ENCODE results near the gene FRZB. TPM values are rescaled to one million over a fixed set of nuclear protein-coding genes. Genes with fewer than 3 reads are reported as not detected.

The FRZB gene
- total and polyA plus RNA-seq, 12 donors = 0.30 to 2.5 (median 1.6) TPM

DNA sequence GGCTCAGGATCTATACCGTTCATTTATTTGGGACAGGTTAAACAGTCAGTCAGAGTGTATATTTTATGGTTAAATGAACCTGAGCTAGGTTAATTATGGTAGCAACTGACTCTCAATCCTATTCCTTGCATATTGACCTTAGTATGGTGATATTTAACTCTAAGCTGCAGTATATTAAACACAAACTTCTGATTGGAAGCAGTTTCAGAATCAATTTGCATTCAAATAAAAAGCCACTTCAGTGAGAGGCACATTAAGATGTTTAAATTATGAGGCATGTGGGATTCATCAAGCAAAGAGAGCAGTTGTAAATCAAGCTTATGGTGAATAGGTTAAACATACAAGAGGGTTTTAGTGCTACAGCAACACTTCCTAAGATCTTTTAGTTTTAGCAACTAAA, 40.4 kb downstream of the FRZB start:
- no peaks in the 10 kb centered on the region for H3K4me1 ChIP-seq (replicated peaks in 1 of 2)
- WGBS, 4 donors = 67 to 83% (median 80%) methylated on average over 1 of the region's 1 CpG
- no peaks in the 10 kb centered on the region for H3K9me3 ChIP-seq (replicated peaks in 1 of 3)
- intact Hi-C loops (cut with DNase I) = no loop called here
- H3K36me3 ChIP-seq (replicated peaks in 1 of 2) = no peaks in the 10 kb centered on the region
- H3K4me3 ChIP-seq = no peak overlapping the region
- no peak overlapping the region for H3K27ac ChIP-seq
- no peak for DNase-seq
- TF ChIP-seq, protein P1, sequence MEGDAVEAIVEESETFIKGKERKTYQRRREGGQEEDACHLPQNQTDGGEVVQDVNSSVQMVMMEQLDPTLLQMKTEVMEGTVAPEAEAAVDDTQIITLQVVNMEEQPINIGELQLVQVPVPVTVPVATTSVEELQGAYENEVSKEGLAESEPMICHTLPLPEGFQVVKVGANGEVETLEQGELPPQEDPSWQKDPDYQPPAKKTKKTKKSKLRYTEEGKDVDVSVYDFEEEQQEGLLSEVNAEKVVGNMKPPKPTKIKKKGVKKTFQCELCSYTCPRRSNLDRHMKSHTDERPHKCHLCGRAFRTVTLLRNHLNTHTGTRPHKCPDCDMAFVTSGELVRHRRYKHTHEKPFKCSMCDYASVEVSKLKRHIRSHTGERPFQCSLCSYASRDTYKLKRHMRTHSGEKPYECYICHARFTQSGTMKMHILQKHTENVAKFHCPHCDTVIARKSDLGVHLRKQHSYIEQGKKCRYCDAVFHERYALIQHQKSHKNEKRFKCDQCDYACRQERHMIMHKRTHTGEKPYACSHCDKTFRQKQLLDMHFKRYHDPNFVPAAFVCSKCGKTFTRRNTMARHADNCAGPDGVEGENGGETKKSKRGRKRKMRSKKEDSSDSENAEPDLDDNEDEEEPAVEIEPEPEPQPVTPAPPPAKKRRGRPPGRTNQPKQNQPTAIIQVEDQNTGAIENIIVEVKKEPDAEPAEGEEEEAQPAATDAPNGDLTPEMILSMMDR (IDR thresholded peaks at IDR 0.05) = no peak
- no peak for TF ChIP-seq POLR2A (IDR thresholded peaks at IDR 0.05)
- H3K27me3 ChIP-seq = no peaks in the 10 kb centered on the region

DNA sequence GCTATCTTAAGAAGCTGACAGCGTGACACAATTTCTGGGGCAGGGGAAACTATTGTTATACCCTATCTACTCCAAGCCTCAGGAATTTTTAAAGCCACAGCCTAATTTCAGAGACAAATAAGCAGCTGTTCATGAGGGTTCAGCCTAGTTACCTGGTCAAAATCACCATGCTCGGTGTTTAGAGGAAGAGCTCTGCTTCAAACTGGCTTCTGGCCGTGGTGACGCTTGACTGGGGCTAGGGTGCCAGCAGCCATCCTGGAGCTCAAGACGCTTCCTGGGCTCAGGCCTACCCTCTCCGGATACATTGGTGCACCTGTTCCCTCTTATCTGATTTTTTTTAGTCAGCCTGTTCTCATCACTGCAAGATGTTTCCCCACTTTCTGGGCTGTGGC, 41.7 kb downstream of the FRZB start:
- no peaks in the 10 kb centered on the region for H3K27me3 ChIP-seq
- WGBS, 4 donors = 70 to 89% (median 87%) methylated on average over 6 of the region's 6 CpGs
- no peaks in the 10 kb centered on the region for H3K36me3 ChIP-seq (replicated peaks in 1 of 2)
- H3K4me1 ChIP-seq (replicated peaks in 1 of 2) = no peaks in the 10 kb centered on the region
- H3K9me3 ChIP-seq (replicated peaks in 1 of 3) = no peaks in the 10 kb centered on the region
- no peak overlapping the region for H3K4me3 ChIP-seq
- intact Hi-C loops (cut with DNase I) = no loop called here
- TF ChIP-seq POLR2A (IDR thresholded peaks at IDR 0.05) = no peak
- TF ChIP-seq, protein P1 (IDR thresholded peaks at IDR 0.05) = no peak
- no peak for DNase-seq
- H3K27ac ChIP-seq = no peak overlapping the region

DNA sequence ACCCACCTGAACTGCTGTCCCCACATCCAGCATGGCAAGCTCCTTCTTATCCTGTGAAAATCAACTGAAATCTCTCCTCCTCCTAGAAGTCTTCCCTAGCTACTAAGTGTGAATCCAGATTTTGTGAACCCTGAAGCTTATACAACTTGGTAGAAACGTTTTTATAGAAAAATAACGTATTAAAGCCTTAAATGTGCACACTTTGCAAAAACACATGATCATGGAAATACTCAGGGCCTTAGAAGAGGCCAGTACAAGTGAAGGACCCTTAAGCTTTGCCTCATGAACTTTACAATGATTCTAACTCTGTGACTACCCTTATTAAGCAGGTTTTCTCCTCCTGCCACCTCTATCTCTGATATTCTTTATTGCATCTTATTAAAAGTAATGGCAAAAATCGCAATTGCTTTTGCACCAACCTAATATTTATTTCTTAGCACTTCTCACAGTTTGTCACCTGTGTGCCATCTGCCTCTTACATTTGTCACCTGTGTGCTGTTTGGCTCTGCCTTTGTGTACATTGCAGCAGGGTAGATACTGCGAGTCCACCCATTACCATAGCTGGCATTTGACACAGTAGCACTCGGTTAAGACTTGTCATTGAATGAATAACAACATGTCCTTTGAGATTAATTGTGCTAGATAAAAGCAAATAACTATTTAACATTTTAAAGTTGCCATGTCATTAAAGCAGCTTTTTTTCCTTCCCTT, 42.2 kb downstream of the FRZB start:
- TF ChIP-seq, protein P1 (IDR thresholded peaks at IDR 0.05) = no peak
- TF ChIP-seq POLR2A (IDR thresholded peaks at IDR 0.05) = no peak
- no peaks in the 10 kb centered on the region for H3K27me3 ChIP-seq
- no peaks in the 10 kb centered on the region for H3K36me3 ChIP-seq (replicated peaks in 1 of 2)
- intact Hi-C loops (cut with DNase I) = no loop called here
- H3K9me3 ChIP-seq (replicated peaks in 1 of 3) = no peaks in the 10 kb centered on the region
- H3K4me3 ChIP-seq = no peak overlapping the region
- H3K27ac ChIP-seq = no peak overlapping the region
- WGBS, 4 donors = 63 to 69% (median 64%) methylated on average over 5 of the region's 5 CpGs
- H3K4me1 ChIP-seq (replicated peaks in 1 of 2) = no peaks in the 10 kb centered on the region
- no peak for DNase-seq

DNA sequence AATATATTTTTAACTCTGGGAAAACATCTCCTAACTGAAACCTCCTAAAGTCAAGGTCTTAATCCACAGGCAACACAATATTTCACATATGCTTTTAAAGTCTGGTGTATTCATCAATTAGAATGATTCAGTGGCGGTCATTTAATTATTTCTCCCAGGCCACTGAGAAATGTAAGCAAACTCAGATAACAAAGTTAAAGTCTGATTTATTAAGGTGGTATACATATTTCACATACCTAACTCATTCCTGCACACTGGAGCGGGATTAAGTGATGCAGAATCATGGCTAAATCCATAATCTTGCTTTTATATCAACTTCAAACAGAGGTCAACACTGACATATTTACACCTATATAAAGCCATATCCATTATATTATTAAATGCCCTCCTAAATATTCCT, 43.7 kb downstream of the FRZB start:
- no peak overlapping the region for H3K27ac ChIP-seq
- H3K36me3 ChIP-seq (replicated peaks in 1 of 2) = no peaks in the 10 kb centered on the region
- intact Hi-C loops (cut with DNase I) = no loop called here
- no peaks in the 10 kb centered on the region for H3K9me3 ChIP-seq (replicated peaks in 1 of 3)
- no peaks in the 10 kb centered on the region for H3K27me3 ChIP-seq
- H3K4me3 ChIP-seq = no peak overlapping the region
- 93 to 96% (median 94%) methylated on average over 2 of the region's 2 CpGs for WGBS, 4 donors
- no peaks in the 10 kb centered on the region for H3K4me1 ChIP-seq (replicated peaks in 1 of 2)
- no peak for DNase-seq
- no peak for TF ChIP-seq POLR2A (IDR thresholded peaks at IDR 0.05)
- TF ChIP-seq, protein P1 (IDR thresholded peaks at IDR 0.05) = no peak

All from adrenal gland (tissue), 12 donors.